Activated CD4-positive, alpha-beta memory T cell treated with anti-CD3 and anti-CD28 coated beads, Interleukin-2, amount 10 ng/mL, durations not matched to agents 7 days and 5 days (primary cell): ENCODE results near the gene TREML1. TPM values are rescaled to one million over a fixed set of nuclear protein-coding genes. Genes with fewer than 3 reads are reported as not detected.

ENCODE experiments used
- CTCF ChIA-PET: fragments of 350-600 bp; sonication (Branson Sonifier 250); formaldehyde crosslinking; loops from one replicate; lab custom pipeline; 2021; ENCODE audit warnings: antibody characterized with exemption, inconsistent platforms; lab: Charles Lee
- POLR2A ChIA-PET: fragments of 350-600 bp; sonication (Branson Sonifier 250); formaldehyde crosslinking; loops from one replicate; lab custom pipeline; 2021; ENCODE audit warnings: antibody characterized with exemption; lab: Charles Lee
- DNase-seq: peaks from one replicate; pipeline ENCODE4 v3.0.0-alpha.2; 2020
- H3K27ac Mint-ChIP-seq: one replicate; pipeline ENCODE4 v1.8.0; 2021; ENCODE audit warnings: mild to moderate bottlenecking, mixed read lengths
- H3K27me3 Mint-ChIP-seq: one replicate; pipeline ENCODE4 v1.8.0; 2021; ENCODE audit warnings: mixed read lengths
- H3K36me3 Mint-ChIP-seq: one replicate; pipeline ENCODE4 v1.8.0; 2021; ENCODE audit warnings: low read depth, mixed read lengths
- H3K4me1 Mint-ChIP-seq: one replicate; pipeline ENCODE4 v1.8.0; 2021; ENCODE audit warnings: mixed read lengths
- H3K4me3 Mint-ChIP-seq: one replicate; pipeline ENCODE4 v1.8.0; 2021; ENCODE audit warnings: mild to moderate bottlenecking, mixed read lengths
- H3K9me3 Mint-ChIP-seq: one replicate; pipeline ENCODE4 v1.8.0; 2021; ENCODE audit warnings: mixed read lengths
- total RNA-seq, 2 experiments: library from RNA; stranded (reverse); gene quantifications; one replicate each; pipeline ENCODE4 v1.2.3, GENCODE V29; 2021

TREML1 gene
- not detected for total RNA-seq

GRCh38 chr6:41153992-41154625 is at the start of gene TREML1:
Gene TREML1 (minus strand): TSS chr6:41154347. CDS start chr6:41154288, 59 bp downstream.
- CTCF ChIA-PET = interaction anchor here (1.5 kb wide), 1 partner anchor 29 kb away, joined by 6 read pairs; no protein-coding TSS in a partner anchor
- Mint-ChIP-seq H3K27me3 (peaks cover 10% of the 10 kb centered on the region), H3K4me3 (no peak within 1 kb of the TSS), H3K36me3 (no peaks in the 10 kb centered on the region), H3K27ac (no peak within 1 kb of the TSS), H3K4me1 (no peaks in the 10 kb centered on the region), H3K9me3 (no peaks in the 10 kb centered on the region)
- POLR2A ChIA-PET = no interaction called here
- no peak for DNase-seq

- Mint-ChIP-seq H3K36me3 (peaks cover 33% of the 10 kb centered on the region), H3K27me3 (no peaks in the 10 kb centered on the region), H3K4me1 (peaks cover 60% of the 10 kb centered on the region), H3K9me3 (peaks cover 10% of the 10 kb centered on the region), H3K27ac (peak overlapping the region; percentile 95), H3K4me3 (peak overlapping the region; percentile 67)
- CTCF ChIA-PET = interaction anchor here (0.5 to 1.3 kb wide), 2 partner anchors 104 to 174 kb away, joined by 3 read pairs; no protein-coding TSS in a partner anchor
- POLR2A ChIA-PET = interaction anchor here (2.2 to 4.4 kb wide), 3 partner anchors 13 to 130 kb away, joined by 10 to 31 read pairs (median 22); partner anchors contain the start of genes NFYA and OARD1
- DNase-seq = peak; percentile 13
These were observed 47.6 kb upstream of the TREML1 start for GRCh38 chr6:41201764-41202173.

- peak; percentile 57 for DNase-seq
- POLR2A ChIA-PET = interaction anchor here (0.8 to 4.4 kb wide), 9 partner anchors 9 to 172 kb away, joined by 3 to 31 read pairs (median 10); partner anchors contain the start of genes NFYA and OARD1
- Mint-ChIP-seq H3K27me3 (no peaks in the 10 kb centered on the region), H3K9me3 (peaks cover 9% of the 10 kb centered on the region), H3K4me3 (peak within 1 kb of the TSS; percentile 67), H3K36me3 (peaks cover 37% of the 10 kb centered on the region), H3K27ac (peak within 1 kb of the TSS; percentile 95), H3K4me1 (peaks cover 64% of the 10 kb centered on the region)
- CTCF ChIA-PET = interaction anchor here (0.5 to 3.0 kb wide), 9 partner anchors 20 to 174 kb away, joined by 3 to 24 read pairs (median 3); partner anchors contain the start of genes NFYA and OARD1
These were observed 47.0 kb upstream of the TREML1 start, which contains the start of gene TREML2 for GRCh38 chr6:41200901-41201763. Gene TREML2 (minus strand): TSS chr6:41201149. CDS start chr6:41201008, 141 bp downstream.

- DNase-seq = peak; percentile 77
- H3K9me3 Mint-ChIP-seq = peaks cover 8% of the 10 kb centered on the region
- no peaks in the 10 kb centered on the region for H3K27me3 Mint-ChIP-seq
- peak overlapping the region; percentile 67 for H3K4me3 Mint-ChIP-seq
- peaks cover 44% of the 10 kb centered on the region for H3K36me3 Mint-ChIP-seq
- CTCF ChIA-PET = interaction anchor here (0.6 to 3.0 kb wide), 8 partner anchors 19 to 172 kb away, joined by 3 to 24 read pairs (median 4); partner anchors contain the start of genes NFYA and OARD1
- H3K4me1 Mint-ChIP-seq = peaks cover 67% of the 10 kb centered on the region
- POLR2A ChIA-PET = interaction anchor here (0.8 to 4.4 kb wide), 9 partner anchors 9 to 171 kb away, joined by 3 to 31 read pairs (median 10); partner anchors contain the start of genes NFYA and OARD1
- peak overlapping the region; percentile 95 for H3K27ac Mint-ChIP-seq
These were observed 46.3 kb upstream of the TREML1 start for GRCh38 chr6:41200296-41200900.

GRCh38 chr6:41199552-41200246 is 45.6 kb upstream of the TREML1 start:
- ChIA-PET POLR2A (interaction anchor here (1.1 to 4.4 kb wide), 8 partner anchors 8 to 170 kb away, joined by 3 to 31 read pairs (median 10); partner anchors contain the start of genes NFYA and OARD1), CTCF (interaction anchor here (0.6 to 3.0 kb wide), 6 partner anchors 18 to 171 kb away, joined by 3 to 24 read pairs (median 4); partner anchors contain the start of genes NFYA and OARD1)
- H3K9me3 Mint-ChIP-seq = peaks cover 4% of the 10 kb centered on the region
- peaks cover 45% of the 10 kb centered on the region for H3K36me3 Mint-ChIP-seq
- peak overlapping the region; percentile 95 for H3K27ac Mint-ChIP-seq
- peak; percentile 41 for DNase-seq
- no peaks in the 10 kb centered on the region for H3K27me3 Mint-ChIP-seq
- peak overlapping the region; percentile 67 for H3K4me3 Mint-ChIP-seq
- H3K4me1 Mint-ChIP-seq = peaks cover 74% of the 10 kb centered on the region

- peaks cover 73% of the 10 kb centered on the region for H3K4me1 Mint-ChIP-seq
These were observed 43.1 kb upstream of the TREML1 start for GRCh38 chr6:41197234-41197633.

GRCh38 chr6:41194386-41194785 is 40.2 kb upstream of the TREML1 start:
- peaks cover 46% of the 10 kb centered on the region for H3K4me1 Mint-ChIP-seq
- H3K4me3 Mint-ChIP-seq = no peak overlapping the region
- peak; percentile 13 for DNase-seq
- H3K27me3 Mint-ChIP-seq = no peaks in the 10 kb centered on the region
- H3K9me3 Mint-ChIP-seq = peaks cover 6% of the 10 kb centered on the region
- ChIA-PET POLR2A (no interaction called here), CTCF (no interaction called here)
- peaks cover 80% of the 10 kb centered on the region for H3K36me3 Mint-ChIP-seq
- H3K27ac Mint-ChIP-seq = peak overlapping the region; percentile 14

More at GRCh38 chr6:41197234-41197633, 43.1 kb upstream of the TREML1 start:
- H3K36me3 Mint-ChIP-seq = peaks cover 60% of the 10 kb centered on the region
- peak overlapping the region; percentile 2 for H3K27ac Mint-ChIP-seq
- DNase-seq = no peak
- POLR2A ChIA-PET = interaction anchor here (1.2 kb wide), 1 partner anchor 9 kb away, joined by 4 read pairs; no protein-coding TSS in a partner anchor
- no peak overlapping the region for H3K4me3 Mint-ChIP-seq
- no peaks in the 10 kb centered on the region for H3K9me3 Mint-ChIP-seq
- H3K27me3 Mint-ChIP-seq = no peaks in the 10 kb centered on the region
- CTCF ChIA-PET = interaction anchor here (2.3 kb wide), 1 partner anchor 15 kb away, joined by 18 read pairs; no protein-coding TSS in a partner anchor

GRCh38 chr6:41193884-41194283 is 39.7 kb upstream of the TREML1 start:
- CTCF ChIA-PET = no interaction called here
- H3K27ac Mint-ChIP-seq = no peak overlapping the region
- H3K4me3 Mint-ChIP-seq = no peak overlapping the region
- no peaks in the 10 kb centered on the region for H3K27me3 Mint-ChIP-seq
- DNase-seq = no peak
- POLR2A ChIA-PET = no interaction called here
- H3K36me3 Mint-ChIP-seq = peaks cover 81% of the 10 kb centered on the region
- H3K9me3 Mint-ChIP-seq = peaks cover 8% of the 10 kb centered on the region
- peaks cover 45% of the 10 kb centered on the region for H3K4me1 Mint-ChIP-seq

- Mint-ChIP-seq H3K27ac (peak overlapping the region; percentile 14), H3K36me3 (peaks cover 80% of the 10 kb centered on the region), H3K4me3 (no peak overlapping the region), H3K9me3 (peaks cover 8% of the 10 kb centered on the region), H3K4me1 (peaks cover 45% of the 10 kb centered on the region), H3K27me3 (no peaks in the 10 kb centered on the region)
- no peak for DNase-seq
- POLR2A ChIA-PET = no interaction called here
- CTCF ChIA-PET = no interaction called here
These were observed 39.1 kb upstream of the TREML1 start for GRCh38 chr6:41193171-41193734.

GRCh38 chr6:41191569-41191968 is 37.4 kb upstream of the TREML1 start:
- Mint-ChIP-seq H3K27me3 (no peaks in the 10 kb centered on the region), H3K27ac (peak overlapping the region; percentile 21), H3K4me3 (no peak overlapping the region), H3K9me3 (peaks cover 8% of the 10 kb centered on the region), H3K4me1 (peaks cover 44% of the 10 kb centered on the region), H3K36me3 (peaks cover 63% of the 10 kb centered on the region)
- peak; percentile 16 for DNase-seq
- CTCF ChIA-PET = interaction anchor here (1.7 to 2.1 kb wide), 2 partner anchors 9 to 11 kb away, joined by 6 to 12 read pairs; no protein-coding TSS in a partner anchor
- POLR2A ChIA-PET = interaction anchor here (1.9 kb wide), 1 partner anchor 9 kb away, joined by 10 read pairs; the partner anchor contains the start of gene TREML2

GRCh38 chr6:41190791-41191190 is 36.6 kb upstream of the TREML1 start:
- Mint-ChIP-seq H3K4me1 (peaks cover 50% of the 10 kb centered on the region), H3K4me3 (no peak overlapping the region), H3K27me3 (no peaks in the 10 kb centered on the region), H3K27ac (no peak overlapping the region), H3K36me3 (peaks cover 56% of the 10 kb centered on the region), H3K9me3 (peaks cover 8% of the 10 kb centered on the region)
- ChIA-PET POLR2A (interaction anchor here (1.9 to 3.8 kb wide), 2 partner anchors 10 kb away, joined by 10 to 31 read pairs; partner anchors contain the start of gene TREML2), CTCF (interaction anchor here (1.4 to 2.1 kb wide), 2 partner anchors 9 to 11 kb away, joined by 3 to 6 read pairs; no protein-coding TSS in a partner anchor)
- DNase-seq = no peak
